ENCODE results near the gene ITPR2.

- TF ChIP-seq CTCF (IDR thresholded peaks at IDR 0.05; ENCODE audit: low read length), result peak; percentile 17; the same call in 1 of the 2 replicates
- no peak for TF ChIP-seq EZH2 (optimal IDR thresholded peaks at IDR 0.05; ENCODE audit: low read depth, low read length)
Measured at GRCh38 chr12:26831951-26832821, 808 bp downstream of the ITPR2 start.

Data from MM.1S (cell line).